Measurements from ENCODE around the gene POM121.
"Not testable (repeated sequence)": the region's sequence is repeated elsewhere in the genome, so short reads cannot be mapped to it uniquely, and the experiment has no call there.

POM121 gene

GRCh38 chr7:72924733-72925545, at the start of gene POM121:
TSS of gene POM121 (plus strand) at chr7:72925095. CDS start at chr7:72925122, 27 bp downstream.
- peak; percentile 54 to 79 (median 59) for DNase-seq

GRCh38 chr7:72879079-72879736, 45.7 kb upstream of the POM121 start:
- peak; percentile 27 to 58 (median 36) for DNase-seq

- peak in 2 of 4 experiments; percentile 1 to 12 for DNase-seq
Measured at GRCh38 chr7:72879737-72880215, 45.1 kb upstream of the POM121 start.

- not testable (repeated sequence) for DNase-seq
Measured at GRCh38 chr7:72891750-72892149, 33.1 kb upstream of the POM121 start.

GRCh38 chr7:72904740-72905139, 20.2 kb upstream of the POM121 start:
- DNase-seq: not testable (repeated sequence)

GRCh38 chr7:72908422-72908821, 16.5 kb upstream of the POM121 start:
- DNase-seq: not testable (repeated sequence)

GRCh38 chr7:72911395-72911794, 13.5 kb upstream of the POM121 start:
- not testable (repeated sequence) for DNase-seq

- not testable (repeated sequence) for DNase-seq
Measured at GRCh38 chr7:72913750-72914149, 11.1 kb upstream of the POM121 start.

- DNase-seq: peak in 3 of 4 experiments; percentile 5 to 35 (median 16)
Measured at GRCh38 chr7:72914756-72915525, 10.0 kb upstream of the POM121 start.

- DNase-seq: no peak
Measured at GRCh38 chr7:72919256-72919775, 5.6 kb upstream of the POM121 start.

- no peak for DNase-seq
Measured at GRCh38 chr7:72924386-72924732, 536 bp upstream of the POM121 start.

- DNase-seq: no peak
Measured at GRCh38 chr7:72925546-72926120, 738 bp downstream of the POM121 start.

- not testable (repeated sequence) for DNase-seq
Measured at GRCh38 chr7:72927791-72928190, 2.9 kb downstream of the POM121 start.

GRCh38 chr7:72928216-72928615, 3.3 kb downstream of the POM121 start:
- DNase-seq: not testable (repeated sequence)

GRCh38 chr7:72942022-72942705, 17.3 kb downstream of the POM121 start:
- DNase-seq: not testable (repeated sequence)

- DNase-seq: not testable (repeated sequence)
Measured at GRCh38 chr7:72942956-72943355, 18.1 kb downstream of the POM121 start.

GRCh38 chr7:72944937-72945336, 20.0 kb downstream of the POM121 start:
- not testable (repeated sequence) for DNase-seq

GRCh38 chr7:72945597-72945996, 20.7 kb downstream of the POM121 start:
- DNase-seq: not testable (repeated sequence)

GRCh38 chr7:72946130-72946745, 21.3 kb downstream of the POM121 start:
- not testable (repeated sequence) for DNase-seq

GRCh38 chr7:72948714-72949113, 23.8 kb downstream of the POM121 start:
- not testable (repeated sequence) for DNase-seq

GRCh38 chr7:72949276-72949675, 24.4 kb downstream of the POM121 start:
- not testable (repeated sequence) for DNase-seq

Measured in activated naive CD4-positive, alpha-beta T cell (primary cell).